GM12891 (cell line): ENCODE measurements around the gene PLA2R1.

Source experiments
- DNase-seq: peaks from one replicate; pipeline ENCODE4 v3.0.0; 2011; ENCODE audit warnings: low spot score; ENCODE audit not compliant: insufficient read length
- FAIRE-seq: peaks from 2 replicates; lab custom pipeline; 2011; peaks lifted over from hg19 to GRCh38; lab: Jason Lieb, UNC
- PAX5 ChIP-seq: IDR thresholded peaks from 2 replicates; pipeline ENCODE4 v1.6.1; 2011; ENCODE audit warnings: low read length, moderate library complexity, mild to moderate bottlenecking; ENCODE audit not compliant: insufficient read depth, severe bottlenecking
- POLR2A ChIP-seq: IDR thresholded peaks from 2 replicates; pipeline ENCODE4 v1.6.1; 2011; ENCODE audit warnings: low read depth, low read length, control low read depth
- POLR2AphosphoS5 ChIP-seq: IDR thresholded peaks from 2 replicates; pipeline ENCODE4 v1.6.1; 2011; ENCODE audit warnings: low read depth, low read length, control low read depth
- POU2F2 ChIP-seq: IDR thresholded peaks from 2 replicates; pipeline ENCODE4 v1.6.1; 2011; ENCODE audit warnings: low read depth, mild to moderate bottlenecking, control low read depth, low read length, moderate library complexity
- SPI1 ChIP-seq: IDR thresholded peaks from 2 replicates; pipeline ENCODE4 v1.6.1; 2011; ENCODE audit warnings: low read depth, low read length, control low read depth
- TAF1 ChIP-seq: IDR thresholded peaks from 2 replicates; pipeline ENCODE4 v1.6.1; 2011; ENCODE audit warnings: low read depth, low read length, control low read depth

Gene PLA2R1

GRCh38 chr2:159989249-159989648 is 73.2 kb downstream of the PLA2R1 start:
- FAIRE-seq (no peak), DNase-seq (no peak)
- TF ChIP-seq PAX5 = no peak
- TF ChIP-seq POLR2A = no peak
- TF ChIP-seq POU2F2 = no peak

GRCh38 chr2:159988412-159988970 is 73.9 kb downstream of the PLA2R1 start:
- TF ChIP-seq PAX5 (no peak), POU2F2 (no peak), POLR2A (no peak), TAF1 (no peak), SPI1 (no peak), POLR2AphosphoS5 (no peak)
- DNase-seq (no peak), FAIRE-seq (no peak)

- FAIRE-seq (no peak), DNase-seq (no peak)
- TF ChIP-seq TAF1 (no peak), POLR2AphosphoS5 (no peak), POLR2A (no peak), POU2F2 (no peak), PAX5 (no peak), SPI1 (no peak)
Measured at GRCh38 chr2:159987181-159987580, 75.2 kb downstream of the PLA2R1 start.

GRCh38 chr2:159985656-159986055 is 76.8 kb downstream of the PLA2R1 start:
- no peak for TF ChIP-seq POLR2AphosphoS5
- no peak for TF ChIP-seq POU2F2
- TF ChIP-seq PAX5 = no peak
- no peak for TF ChIP-seq SPI1
- TF ChIP-seq TAF1 = no peak
- TF ChIP-seq POLR2A = no peak
- FAIRE-seq = no peak
- no peak for DNase-seq

GRCh38 chr2:159984034-159984433 is 78.4 kb downstream of the PLA2R1 start:
- no peak for FAIRE-seq
- no peak for DNase-seq

GRCh38 chr2:159982842-159983785 is 79.3 kb downstream of the PLA2R1 start:
- FAIRE-seq = no peak
- TF ChIP-seq TAF1 = no peak
- no peak for TF ChIP-seq PAX5
- TF ChIP-seq POLR2A = no peak
- TF ChIP-seq SPI1 = no peak
- TF ChIP-seq POLR2AphosphoS5 = no peak
- TF ChIP-seq POU2F2 = no peak
- DNase-seq = no peak

More at GRCh38 chr2:159984034-159984433, 78.4 kb downstream of the PLA2R1 start:
- TF ChIP-seq PAX5 = no peak
- TF ChIP-seq TAF1 = no peak
- no peak for TF ChIP-seq POLR2AphosphoS5
- TF ChIP-seq SPI1 = no peak
- no peak for TF ChIP-seq POU2F2
- TF ChIP-seq POLR2A = no peak

- DNase-seq = no peak
- no peak for FAIRE-seq
- TF ChIP-seq TAF1 (no peak), POU2F2 (no peak), SPI1 (no peak), PAX5 (no peak), POLR2A (no peak), POLR2AphosphoS5 (no peak)
Measured at GRCh38 chr2:159982270-159982669, 80.1 kb downstream of the PLA2R1 start.

GRCh38 chr2:159976527-159977160 is 85.8 kb downstream of the PLA2R1 start:
- no peak for DNase-seq
- FAIRE-seq = no peak
- no peak for TF ChIP-seq TAF1
- no peak for TF ChIP-seq PAX5
- TF ChIP-seq SPI1 = no peak
- no peak for TF ChIP-seq POLR2AphosphoS5
- no peak for TF ChIP-seq POLR2A
- no peak for TF ChIP-seq POU2F2

- DNase-seq (no peak), FAIRE-seq (no peak)
- TF ChIP-seq PAX5 (no peak), POU2F2 (no peak), POLR2AphosphoS5 (no peak), POLR2A (no peak), SPI1 (no peak), TAF1 (no peak)
Measured at GRCh38 chr2:159973325-159973724, 89.1 kb downstream of the PLA2R1 start.
